ENCODE measurements around the gene SH2D3A.

SH2D3A gene

DNA sequence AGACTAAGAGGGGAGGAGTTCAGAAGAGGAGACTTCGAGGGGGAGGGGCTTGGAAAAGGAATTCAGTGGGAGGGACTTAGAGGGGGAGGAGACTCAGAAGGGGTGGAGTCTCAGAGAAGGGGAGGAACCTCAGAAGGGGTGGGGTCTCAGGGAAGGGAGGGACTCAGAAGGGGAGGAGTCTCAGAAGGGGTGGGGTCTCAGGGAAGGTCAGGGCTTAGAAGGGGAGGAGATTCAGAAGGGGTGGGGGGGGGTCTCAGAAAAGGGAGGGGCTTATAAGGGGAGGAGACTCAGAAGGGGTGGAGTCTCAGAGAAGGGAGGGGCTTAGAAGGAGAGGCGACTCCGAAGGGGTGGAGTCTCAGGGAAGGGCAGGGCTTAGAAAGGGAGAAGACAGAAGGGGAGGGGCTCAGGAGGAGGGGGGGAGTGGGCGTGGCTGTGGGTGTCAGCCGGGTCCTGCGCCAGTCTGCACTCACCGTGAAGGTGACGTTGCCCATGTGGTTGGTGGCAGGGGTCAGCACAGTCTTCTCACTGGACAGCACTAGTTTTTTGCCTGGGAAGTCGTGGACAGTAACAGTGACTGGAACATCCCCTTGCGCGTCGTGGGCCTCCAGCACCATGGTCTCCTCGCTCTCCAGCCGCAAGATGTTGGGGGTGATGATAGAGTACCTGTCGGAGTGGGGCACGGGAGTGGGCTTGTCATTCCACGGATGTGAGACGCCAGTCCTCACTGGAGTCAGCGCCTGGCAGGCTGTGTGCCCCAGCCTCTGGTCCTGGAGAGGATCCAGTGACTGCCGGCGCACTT is 48.3 kb downstream of the SH2D3A start:
- H3K36me3 Mint-ChIP-seq (ENCODE audit: low read depth): no peaks in the 10 kb centered on the region
- DNase-seq: peak; percentile 40

DNA sequence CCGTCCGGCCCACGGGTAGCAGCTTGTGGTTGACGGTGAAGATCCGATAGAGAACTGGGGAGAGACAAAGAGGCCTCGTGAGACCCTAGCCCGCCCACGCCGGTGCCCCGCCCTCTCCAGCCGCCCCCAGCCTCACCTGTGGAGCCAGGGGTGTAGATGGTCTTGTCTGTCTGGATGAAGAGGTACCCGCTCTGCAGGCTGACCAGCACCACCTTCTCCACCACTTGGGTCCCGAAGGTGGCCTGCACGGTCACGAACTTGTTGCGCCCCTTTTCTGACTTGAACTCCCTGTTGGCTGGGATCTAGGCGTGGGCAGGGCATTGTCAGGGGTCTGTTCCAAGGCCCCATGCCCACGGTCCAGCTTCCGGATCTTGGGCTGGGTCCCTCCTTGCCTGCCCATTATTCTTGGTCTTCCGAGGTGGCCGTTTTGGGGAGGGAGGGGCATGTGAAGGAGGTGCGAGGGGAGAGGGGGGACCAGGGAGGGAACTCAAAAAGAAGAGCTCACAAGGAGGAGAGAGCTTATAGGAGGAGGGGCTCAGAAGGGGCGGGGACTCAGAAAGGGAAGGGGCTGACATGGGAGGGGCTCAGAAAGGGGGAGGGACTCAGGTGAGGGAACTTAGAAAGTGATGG is 49.0 kb downstream of the SH2D3A start:
- TF ChIP-seq, protein P1, sequence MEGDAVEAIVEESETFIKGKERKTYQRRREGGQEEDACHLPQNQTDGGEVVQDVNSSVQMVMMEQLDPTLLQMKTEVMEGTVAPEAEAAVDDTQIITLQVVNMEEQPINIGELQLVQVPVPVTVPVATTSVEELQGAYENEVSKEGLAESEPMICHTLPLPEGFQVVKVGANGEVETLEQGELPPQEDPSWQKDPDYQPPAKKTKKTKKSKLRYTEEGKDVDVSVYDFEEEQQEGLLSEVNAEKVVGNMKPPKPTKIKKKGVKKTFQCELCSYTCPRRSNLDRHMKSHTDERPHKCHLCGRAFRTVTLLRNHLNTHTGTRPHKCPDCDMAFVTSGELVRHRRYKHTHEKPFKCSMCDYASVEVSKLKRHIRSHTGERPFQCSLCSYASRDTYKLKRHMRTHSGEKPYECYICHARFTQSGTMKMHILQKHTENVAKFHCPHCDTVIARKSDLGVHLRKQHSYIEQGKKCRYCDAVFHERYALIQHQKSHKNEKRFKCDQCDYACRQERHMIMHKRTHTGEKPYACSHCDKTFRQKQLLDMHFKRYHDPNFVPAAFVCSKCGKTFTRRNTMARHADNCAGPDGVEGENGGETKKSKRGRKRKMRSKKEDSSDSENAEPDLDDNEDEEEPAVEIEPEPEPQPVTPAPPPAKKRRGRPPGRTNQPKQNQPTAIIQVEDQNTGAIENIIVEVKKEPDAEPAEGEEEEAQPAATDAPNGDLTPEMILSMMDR (IDR thresholded peaks at IDR 0.05): no peak
- Mint-ChIP-seq H3K36me3 (ENCODE audit: low read depth) (no peaks in the 10 kb centered on the region), H3K27me3 (ENCODE audit: low read depth, poor library complexity) (peaks cover 32% of the 10 kb centered on the region), H3K4me3 (no peak overlapping the region), H3K27ac (no peak overlapping the region), H3K4me1 (peaks cover 22% of the 10 kb centered on the region), H3K9me3 (no peaks in the 10 kb centered on the region)
- no peak for DNase-seq

More for the DNA sequence above, 48.3 kb downstream of the SH2D3A start:
- Mint-ChIP-seq H3K4me1 (peaks cover 29% of the 10 kb centered on the region), H3K4me3 (no peak overlapping the region), H3K9me3 (no peaks in the 10 kb centered on the region), H3K27me3 (ENCODE audit: low read depth, poor library complexity) (peaks cover 34% of the 10 kb centered on the region), H3K27ac (no peak overlapping the region)
- TF ChIP-seq, protein P1 (IDR thresholded peaks at IDR 0.05): no peak

DNA sequence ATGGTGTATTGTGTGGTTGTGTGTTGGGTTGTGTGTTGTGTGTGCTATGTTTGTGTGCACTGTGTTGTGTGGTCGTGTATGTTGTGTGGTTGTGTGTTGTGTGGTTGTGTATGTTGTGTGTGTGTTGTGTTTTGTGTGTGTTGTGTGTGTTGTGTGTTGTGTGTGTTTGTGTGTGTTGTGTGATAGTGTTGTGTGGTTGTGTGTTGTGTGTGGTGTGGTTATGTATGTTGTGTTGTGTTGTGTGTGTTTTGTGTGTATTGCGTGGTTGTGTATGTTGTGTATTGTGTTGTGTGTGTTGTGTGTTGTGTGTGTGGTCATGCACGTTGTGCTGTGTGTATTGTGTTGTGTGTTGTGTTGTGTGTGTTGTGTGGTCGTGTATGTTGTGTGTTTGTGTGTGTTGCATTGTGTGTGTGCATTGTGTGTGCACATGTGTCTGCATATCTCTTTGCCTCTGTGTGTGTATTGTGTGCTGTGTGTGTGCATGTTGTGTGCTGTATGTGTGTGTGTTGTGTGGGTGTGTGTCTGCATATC is 49.7 kb downstream of the SH2D3A start:
- peak overlapping the region; percentile 2 for H3K27ac Mint-ChIP-seq
- H3K4me1 Mint-ChIP-seq: peaks cover 19% of the 10 kb centered on the region
- H3K27me3 Mint-ChIP-seq (ENCODE audit: low read depth, poor library complexity): peaks cover 38% of the 10 kb centered on the region
- no peaks in the 10 kb centered on the region for H3K9me3 Mint-ChIP-seq
- H3K4me3 Mint-ChIP-seq: no peak overlapping the region
- TF ChIP-seq, protein P1 (IDR thresholded peaks at IDR 0.05): no peak
- H3K36me3 Mint-ChIP-seq (ENCODE audit: low read depth): no peaks in the 10 kb centered on the region
- no peak for DNase-seq

DNA sequence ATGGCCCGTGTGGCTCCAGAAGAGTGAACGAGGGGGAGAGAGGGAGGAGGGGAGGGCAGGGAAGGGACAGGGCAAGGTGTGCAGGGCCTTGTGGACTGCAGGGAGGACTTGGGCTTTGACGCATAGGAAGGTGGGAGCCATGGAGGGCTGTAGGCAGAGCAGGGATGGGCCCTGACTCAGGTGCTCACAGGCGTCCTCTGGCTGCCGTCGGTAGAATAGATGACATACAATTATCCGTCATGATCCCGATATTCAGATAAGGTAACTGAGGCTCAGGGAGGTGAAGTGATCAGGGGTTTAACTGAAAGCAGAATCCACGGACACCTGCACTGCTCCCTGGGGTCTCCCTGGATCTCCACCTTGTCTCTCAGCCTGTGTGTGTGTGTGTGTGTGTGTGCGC is 50.2 kb downstream of the SH2D3A start:
- H3K9me3 Mint-ChIP-seq: no peaks in the 10 kb centered on the region
- H3K27me3 Mint-ChIP-seq (ENCODE audit: low read depth, poor library complexity): peaks cover 42% of the 10 kb centered on the region
- H3K4me3 Mint-ChIP-seq: no peak overlapping the region
- peaks cover 19% of the 10 kb centered on the region for H3K4me1 Mint-ChIP-seq
- no peak overlapping the region for H3K27ac Mint-ChIP-seq
- DNase-seq: no peak
- no peaks in the 10 kb centered on the region for H3K36me3 Mint-ChIP-seq (ENCODE audit: low read depth)
- TF ChIP-seq, protein P1 (IDR thresholded peaks at IDR 0.05): no peak

DNA sequence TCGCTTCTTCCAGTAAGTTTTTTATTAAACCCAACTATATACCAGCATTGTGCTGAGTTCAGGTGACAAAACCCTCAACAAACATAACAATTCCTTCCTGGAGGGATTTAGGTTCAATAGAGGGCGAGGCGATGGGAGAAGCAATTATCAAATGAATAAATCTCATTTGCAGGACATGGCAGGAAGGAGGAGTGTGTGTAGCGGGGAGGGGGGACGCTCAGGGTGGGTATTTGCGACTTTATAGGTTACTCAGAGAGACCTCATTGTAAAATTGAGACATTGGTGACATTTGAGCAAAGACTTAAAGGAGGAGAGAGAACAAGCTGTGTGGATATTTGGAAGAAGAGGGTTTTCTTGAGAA is 50.6 kb downstream of the SH2D3A start:
- Mint-ChIP-seq H3K27me3 (ENCODE audit: low read depth, poor library complexity) (peaks cover 47% of the 10 kb centered on the region), H3K4me3 (no peak overlapping the region), H3K27ac (no peak overlapping the region), H3K9me3 (no peaks in the 10 kb centered on the region), H3K4me1 (peaks cover 14% of the 10 kb centered on the region), H3K36me3 (ENCODE audit: low read depth) (no peaks in the 10 kb centered on the region)
- TF ChIP-seq, protein P1 (IDR thresholded peaks at IDR 0.05): no peak
- DNase-seq: no peak

All from nephron progenitor cell (in vitro differentiated cells).